HG03045 (cell line): ENCODE data around the gene PAX7.

ENCODE experiments used
- ATAC-seq: cut with Tn5 transposase; IDR thresholded peaks from one replicate; pipeline ENCODE4 v1.9.1; 2021; ENCODE audit warnings: mild to moderate bottlenecking, moderate library complexity; ENCODE audit not compliant: unreplicated experiment

Gene PAX7

GRCh38 chr1:18618546-18619466 is 11.8 kb upstream of the PAX7 start:
- ATAC-seq: no peak

DNA sequence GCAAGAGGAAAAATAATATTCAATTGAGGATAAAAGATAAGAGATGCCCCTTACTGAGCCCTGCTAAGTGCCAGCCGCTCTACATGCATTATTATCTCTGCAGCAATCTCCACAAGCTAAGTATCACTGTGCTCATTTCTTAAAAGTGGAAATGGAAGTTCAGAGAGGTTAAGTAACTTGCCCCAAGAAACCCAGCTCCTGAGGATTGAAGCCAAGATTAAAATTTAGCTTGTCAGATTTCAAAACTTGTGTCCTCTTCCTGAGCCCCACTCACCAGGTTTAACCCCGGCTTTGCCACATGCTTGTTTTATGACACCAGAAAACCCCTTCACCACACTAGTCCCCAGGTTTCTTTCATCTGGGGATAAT is 11.2 kb upstream of the PAX7 start:
- no peak for ATAC-seq

- ATAC-seq: no peak
Observed at GRCh38 chr1:18628511-18628910, 2.1 kb upstream of the PAX7 start.

DNA sequence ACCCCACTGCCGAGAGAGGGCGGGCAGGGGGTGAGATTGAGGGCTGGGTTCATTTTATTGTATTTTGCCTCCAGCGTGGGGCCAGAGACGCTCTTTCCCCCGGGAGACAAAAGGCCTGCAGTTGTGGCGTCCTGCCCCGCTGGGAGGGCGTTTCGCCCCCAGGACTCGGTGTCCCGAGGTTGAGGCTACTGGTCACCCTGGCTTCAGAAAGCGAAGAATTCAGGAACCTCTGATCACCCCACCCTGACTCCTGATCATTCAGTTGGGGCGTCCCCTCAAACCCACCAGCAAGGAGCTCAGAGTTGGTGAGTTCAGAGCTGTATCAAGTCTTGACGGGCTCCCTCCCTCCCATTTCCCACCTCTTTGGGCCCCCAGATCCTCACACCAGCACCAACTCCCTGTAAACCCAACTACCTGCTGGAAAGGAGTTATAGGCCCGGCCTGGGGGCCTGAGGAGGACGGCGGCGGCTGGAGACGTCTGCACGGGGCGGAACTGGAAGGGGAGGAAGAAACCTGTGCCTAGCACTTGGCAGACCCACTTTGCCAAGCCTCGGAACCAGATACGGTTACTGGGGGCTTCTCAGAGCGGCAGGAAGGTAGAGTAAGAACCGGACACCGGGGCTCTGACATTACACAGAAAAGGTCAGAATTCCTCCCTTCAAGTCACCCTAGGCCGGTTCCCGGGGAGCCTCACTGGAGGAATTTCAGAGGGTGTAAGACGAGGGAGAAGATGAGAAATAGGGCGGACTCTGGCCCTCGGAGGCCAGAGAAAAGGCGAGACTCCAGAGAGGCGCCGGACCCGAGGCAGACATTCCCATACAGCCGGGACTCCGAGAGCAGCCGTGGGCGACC is 761 bp upstream of the PAX7 start:
- ATAC-seq: no peak

DNA sequence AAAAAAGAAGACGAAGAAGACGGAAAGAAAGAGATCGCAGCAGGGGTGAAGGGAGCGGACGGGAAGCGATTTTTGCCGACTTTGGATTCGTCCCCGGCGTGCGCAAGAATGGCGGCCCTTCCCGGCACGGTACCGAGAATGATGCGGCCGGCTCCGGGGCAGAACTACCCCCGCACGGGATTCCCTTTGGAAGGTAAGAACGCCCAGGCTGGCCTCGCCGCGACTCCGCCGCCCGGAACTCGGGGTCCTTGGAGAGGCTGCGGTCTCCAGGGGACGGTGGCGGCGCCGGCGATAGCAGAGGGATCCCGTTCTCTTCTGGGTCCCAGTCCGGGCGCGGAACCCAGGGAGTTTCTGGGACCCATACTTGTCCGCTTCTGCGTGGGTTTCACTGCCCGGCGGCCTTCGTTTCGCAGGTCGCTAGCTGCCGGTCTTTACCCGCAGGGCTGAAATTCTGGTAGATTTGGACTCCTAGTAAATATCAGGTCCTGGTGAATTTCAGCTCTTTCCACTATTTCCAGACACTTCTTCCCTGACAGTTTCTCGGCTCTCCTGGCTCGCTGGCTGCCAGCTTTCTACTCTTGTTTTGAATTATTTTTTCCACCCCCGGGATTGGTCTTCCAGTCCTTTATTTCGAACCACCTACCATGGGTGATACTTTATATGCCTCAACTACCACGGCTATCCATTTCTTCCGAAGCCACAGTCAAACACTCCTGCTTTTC is 1.0 kb downstream of the PAX7 start:
- ATAC-seq: no peak

DNA sequence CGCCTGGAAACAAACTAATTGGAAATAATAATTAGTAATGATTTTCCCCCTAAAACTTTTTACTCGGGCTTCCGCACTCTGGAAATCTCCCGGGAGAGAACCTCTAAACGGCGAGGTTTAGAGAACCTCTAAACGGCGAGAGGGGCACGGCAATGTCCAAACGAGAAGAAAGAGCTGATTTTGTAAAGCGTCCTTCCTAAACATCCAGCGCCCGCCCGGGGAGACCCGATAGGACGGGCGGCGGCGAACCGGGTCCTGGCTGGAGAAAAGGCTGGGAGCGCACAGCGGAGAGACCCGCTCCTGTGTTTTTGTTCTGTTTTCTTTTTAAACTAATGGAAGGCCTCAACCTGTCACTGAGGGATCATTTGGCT is 1.6 kb downstream of the PAX7 start:
- no peak for ATAC-seq

- no peak for ATAC-seq
Observed at GRCh38 chr1:18632783-18633421, 2.3 kb downstream of the PAX7 start.

GRCh38 chr1:18633422-18634155 is 2.9 kb downstream of the PAX7 start:
- ATAC-seq: no peak

GRCh38 chr1:18634276-18634675 is 3.6 kb downstream of the PAX7 start:
- no peak for ATAC-seq

DNA sequence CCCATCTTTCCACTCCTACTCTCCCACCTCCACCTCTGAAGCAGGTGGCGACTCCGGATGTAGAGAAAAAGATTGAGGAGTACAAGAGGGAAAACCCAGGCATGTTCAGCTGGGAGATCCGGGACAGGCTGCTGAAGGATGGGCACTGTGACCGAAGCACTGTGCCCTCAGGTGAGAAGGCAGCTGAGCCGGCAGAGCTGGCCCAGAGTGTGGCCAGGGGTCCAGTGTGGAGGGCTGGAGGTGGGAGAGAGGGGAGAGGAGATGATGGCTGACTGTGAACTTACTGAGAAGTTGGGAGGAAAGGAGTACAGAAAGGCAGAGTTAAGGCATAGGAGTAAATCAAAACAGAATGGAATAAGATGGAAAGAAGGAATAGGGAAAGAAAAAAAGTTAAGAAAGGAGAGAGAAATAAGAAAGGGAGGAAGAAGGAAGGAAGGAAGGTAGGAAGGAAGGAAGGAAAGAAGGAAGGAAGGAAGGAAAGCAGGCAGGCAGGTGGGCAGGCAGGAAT is 4.5 kb downstream of the PAX7 start:
- no peak for ATAC-seq

- ATAC-seq: no peak
Observed at GRCh38 chr1:18635891-18636595, 5.4 kb downstream of the PAX7 start.

GRCh38 chr1:18636596-18637508 is 6.2 kb downstream of the PAX7 start:
- no peak for ATAC-seq

GRCh38 chr1:18637511-18637960 is 6.9 kb downstream of the PAX7 start:
- ATAC-seq: no peak

DNA sequence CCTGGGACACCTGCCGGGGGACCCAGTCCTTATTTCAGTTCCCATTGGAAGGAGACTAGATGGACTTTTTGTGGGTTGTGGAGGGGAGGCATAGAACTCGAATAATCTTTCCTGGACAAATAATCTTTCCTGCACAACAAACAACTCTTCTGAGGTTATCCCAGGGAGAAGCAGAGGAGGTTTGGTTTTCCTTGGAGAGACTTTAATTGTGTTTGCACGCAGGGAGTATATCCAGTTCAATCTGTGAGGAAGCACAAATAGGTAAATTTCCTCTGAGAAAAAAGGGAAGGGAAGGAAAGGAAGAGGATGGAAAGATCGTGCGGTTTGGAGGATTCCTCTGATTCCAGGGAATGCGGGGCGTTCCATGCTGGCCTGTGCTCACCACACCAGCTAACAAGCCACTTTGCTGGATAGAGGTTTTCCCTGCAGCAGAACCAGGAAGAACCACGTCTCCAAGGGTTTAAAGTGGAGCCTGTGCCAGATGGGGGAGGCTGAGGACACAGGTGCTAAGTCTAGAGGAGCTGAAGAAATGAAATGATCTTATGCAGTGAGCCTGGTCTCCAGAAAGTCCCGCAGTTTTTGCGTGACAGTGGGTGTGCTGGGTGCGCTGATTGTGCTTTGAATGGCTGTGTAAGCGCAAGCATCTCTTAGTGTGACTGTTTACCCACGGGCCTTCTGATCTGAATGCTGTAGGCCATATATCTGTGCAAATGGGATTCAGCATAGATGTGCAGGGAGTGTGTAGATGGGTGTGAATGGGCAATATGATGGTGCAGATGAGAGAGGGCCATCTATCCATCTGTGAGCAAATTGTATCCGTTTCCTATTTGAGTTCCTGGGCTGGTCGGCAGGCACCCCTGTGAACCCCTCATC is 7.6 kb downstream of the PAX7 start:
- no peak for ATAC-seq

GRCh38 chr1:18638835-18639364 is 8.3 kb downstream of the PAX7 start:
- no peak for ATAC-seq

GRCh38 chr1:18639368-18640055 is 8.9 kb downstream of the PAX7 start:
- ATAC-seq: no peak
